Measurements from ENCODE around the gene GALNS.

DNA sequence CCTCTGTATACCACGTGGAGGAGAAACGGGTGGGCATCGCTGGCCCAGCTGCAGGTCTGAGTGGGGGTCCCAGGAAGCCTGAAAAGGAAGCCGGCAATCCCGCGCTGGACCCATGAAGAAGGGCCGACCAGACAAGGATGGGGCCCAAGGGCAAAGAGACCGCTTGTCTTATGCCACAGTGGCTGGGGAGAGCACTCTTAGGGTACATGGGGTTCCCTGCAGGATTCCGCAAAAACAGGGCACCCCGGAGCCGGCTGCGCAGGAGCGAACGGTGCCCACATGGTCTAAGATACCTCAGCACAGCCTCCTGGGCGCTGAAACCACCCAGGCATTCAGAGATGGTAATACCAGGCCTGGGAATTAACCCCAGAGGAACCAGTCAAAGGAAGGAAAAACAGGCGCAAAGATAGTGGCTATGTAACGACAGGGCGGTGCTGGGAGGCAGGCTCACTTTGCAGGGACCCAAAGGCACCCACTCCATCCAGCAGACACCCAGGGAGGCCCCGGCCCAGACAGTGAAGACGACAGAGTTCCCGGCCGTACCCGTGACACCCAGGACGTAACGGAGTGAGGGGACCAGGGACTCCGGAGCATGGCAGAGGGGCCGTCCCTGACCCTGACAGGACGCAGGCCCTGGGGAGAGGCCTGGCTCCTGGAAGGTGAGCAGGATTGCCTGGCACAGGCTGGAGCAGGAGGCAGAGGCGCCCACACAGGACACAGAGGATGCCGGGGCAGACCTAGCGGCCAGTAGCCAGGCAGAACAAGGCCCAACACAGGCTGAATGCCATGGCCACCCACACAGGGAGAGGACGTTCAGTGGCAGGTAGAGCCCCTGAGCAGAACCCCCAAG lies 82.0 kb downstream of the GALNS start:
- TF ChIP-seq, protein P1, sequence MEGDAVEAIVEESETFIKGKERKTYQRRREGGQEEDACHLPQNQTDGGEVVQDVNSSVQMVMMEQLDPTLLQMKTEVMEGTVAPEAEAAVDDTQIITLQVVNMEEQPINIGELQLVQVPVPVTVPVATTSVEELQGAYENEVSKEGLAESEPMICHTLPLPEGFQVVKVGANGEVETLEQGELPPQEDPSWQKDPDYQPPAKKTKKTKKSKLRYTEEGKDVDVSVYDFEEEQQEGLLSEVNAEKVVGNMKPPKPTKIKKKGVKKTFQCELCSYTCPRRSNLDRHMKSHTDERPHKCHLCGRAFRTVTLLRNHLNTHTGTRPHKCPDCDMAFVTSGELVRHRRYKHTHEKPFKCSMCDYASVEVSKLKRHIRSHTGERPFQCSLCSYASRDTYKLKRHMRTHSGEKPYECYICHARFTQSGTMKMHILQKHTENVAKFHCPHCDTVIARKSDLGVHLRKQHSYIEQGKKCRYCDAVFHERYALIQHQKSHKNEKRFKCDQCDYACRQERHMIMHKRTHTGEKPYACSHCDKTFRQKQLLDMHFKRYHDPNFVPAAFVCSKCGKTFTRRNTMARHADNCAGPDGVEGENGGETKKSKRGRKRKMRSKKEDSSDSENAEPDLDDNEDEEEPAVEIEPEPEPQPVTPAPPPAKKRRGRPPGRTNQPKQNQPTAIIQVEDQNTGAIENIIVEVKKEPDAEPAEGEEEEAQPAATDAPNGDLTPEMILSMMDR (IDR thresholded peaks at IDR 0.05) = no peak
- TF ChIP-seq POLR2A (IDR thresholded peaks at IDR 0.05) = no peak
- TF ChIP-seq POLR2AphosphoS5 (IDR thresholded peaks at IDR 0.05) = no peak
- no peak for TF ChIP-seq EP300 (IDR thresholded peaks at IDR 0.05)
